22Rv1 (cell line): ENCODE measurements around the gene CNRIP1.

Experiments
- ZFX ChIP-seq: fragments of 450-650 bp; IDR thresholded peaks from 2 replicates; pipeline ENCODE4 v1.6.1; 2017; ENCODE audit warnings: antibody characterized with exemption, borderline replicate concordance
- TF ChIP-seq, protein P1 (sequence below): fragments of 450-650 bp; IDR thresholded peaks from 2 replicates; pipeline ENCODE4 v1.5.1; 2017; ENCODE audit warnings: mild to moderate bottlenecking

DNA sequence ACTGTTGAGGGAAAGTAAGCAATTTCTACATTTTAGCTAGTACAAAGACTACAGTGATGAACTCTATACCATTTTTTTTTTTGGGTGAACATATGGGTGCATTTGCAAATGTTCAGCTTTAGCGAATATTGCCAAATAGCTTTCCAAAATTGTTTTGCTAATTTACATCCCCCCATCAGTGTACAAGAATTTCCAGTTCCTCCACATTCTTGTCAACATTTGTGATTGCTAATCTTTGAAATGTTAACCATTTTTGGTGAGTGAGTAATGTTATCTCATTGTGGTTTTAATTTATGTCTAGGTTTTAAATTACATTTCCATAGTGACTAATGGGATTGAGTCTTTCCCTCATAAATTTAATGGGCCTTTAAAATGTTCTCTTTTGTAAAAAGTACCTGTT, 16.4 kb upstream of the CNRIP1 start:
- TF ChIP-seq, protein P1, sequence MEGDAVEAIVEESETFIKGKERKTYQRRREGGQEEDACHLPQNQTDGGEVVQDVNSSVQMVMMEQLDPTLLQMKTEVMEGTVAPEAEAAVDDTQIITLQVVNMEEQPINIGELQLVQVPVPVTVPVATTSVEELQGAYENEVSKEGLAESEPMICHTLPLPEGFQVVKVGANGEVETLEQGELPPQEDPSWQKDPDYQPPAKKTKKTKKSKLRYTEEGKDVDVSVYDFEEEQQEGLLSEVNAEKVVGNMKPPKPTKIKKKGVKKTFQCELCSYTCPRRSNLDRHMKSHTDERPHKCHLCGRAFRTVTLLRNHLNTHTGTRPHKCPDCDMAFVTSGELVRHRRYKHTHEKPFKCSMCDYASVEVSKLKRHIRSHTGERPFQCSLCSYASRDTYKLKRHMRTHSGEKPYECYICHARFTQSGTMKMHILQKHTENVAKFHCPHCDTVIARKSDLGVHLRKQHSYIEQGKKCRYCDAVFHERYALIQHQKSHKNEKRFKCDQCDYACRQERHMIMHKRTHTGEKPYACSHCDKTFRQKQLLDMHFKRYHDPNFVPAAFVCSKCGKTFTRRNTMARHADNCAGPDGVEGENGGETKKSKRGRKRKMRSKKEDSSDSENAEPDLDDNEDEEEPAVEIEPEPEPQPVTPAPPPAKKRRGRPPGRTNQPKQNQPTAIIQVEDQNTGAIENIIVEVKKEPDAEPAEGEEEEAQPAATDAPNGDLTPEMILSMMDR: no peak
- no peak for TF ChIP-seq ZFX
